Measurements from ENCODE around the gene UGP2. TPM values are rescaled to one million over a fixed set of nuclear protein-coding genes. Genes with fewer than 3 reads are reported as not detected.
A peak's percentile ranks its signal among the peaks of the same experiment; 100 is the strongest.

The UGP2 gene
- polyA plus RNA-seq, 3 donors: 22.3 to 71.8 (median 49.9) TPM

DNA sequence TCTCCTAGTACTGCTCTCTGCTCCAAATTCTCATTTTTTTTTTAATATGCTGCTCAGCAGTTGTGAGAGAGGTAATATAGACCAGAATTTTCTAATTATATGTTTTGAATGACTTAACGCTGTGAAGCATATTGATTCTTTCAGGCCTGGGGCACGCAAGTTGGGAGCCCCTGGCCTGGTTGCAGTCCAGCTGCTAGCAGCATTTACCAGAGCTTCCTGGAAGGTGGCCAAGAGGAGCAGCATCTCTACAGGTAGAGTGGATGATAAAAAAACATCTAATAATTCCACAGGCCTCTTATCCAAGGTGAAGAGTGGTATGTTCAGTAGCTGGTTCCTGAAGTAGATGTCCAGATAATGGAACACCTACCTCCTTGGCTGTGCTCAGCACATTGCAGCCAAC is 7.3 kb upstream of the UGP2 start:
- WGBS (ENCODE audit: insufficient coverage): no CpG with 5 or more reads among the region's 2 CpGs
- no peaks in the 10 kb centered on the region for H3K27me3 ChIP-seq (ENCODE audit: control insufficient read depth in 2 of 2, insufficient read depth in 2 of 2, low read length in 2 of 2)
- Mint-ChIP-seq H3K9me3 (no peaks in the 10 kb centered on the region), H3K27ac (no peak overlapping the region), H3K4me3 (no peak overlapping the region), H3K27me3 (ENCODE audit: low read depth in 3 of 3) (no peaks in the 10 kb centered on the region), H3K4me1 (peaks cover 11% of the 10 kb centered on the region), H3K36me3 (no peaks in the 10 kb centered on the region)
- H2AFZ ChIP-seq (ENCODE audit: insufficient read depth, low read depth, low read length, poor library complexity, severe bottlenecking): no peak overlapping the region
- H3K4me2 ChIP-seq (replicated peaks; ENCODE audit: extremely low read depth, low read length, poor library complexity, severe bottlenecking): no peak overlapping the region
- peaks cover 4 to 11% of the 10 kb centered on the region in 2 donors for H3K4me1 ChIP-seq (ENCODE audit: control insufficient read depth in 1 of 2, insufficient read depth in 2 of 2, low read length in 2 of 2)
- no peaks in the 10 kb centered on the region for H4K20me1 ChIP-seq (ENCODE audit: insufficient read depth, low read length)
- no peak overlapping the region for H3K4me3 ChIP-seq (replicated peaks in 1 of 3; ENCODE audit: low read depth in 2 of 3, low read length in 3 of 3)
- H3K79me2 ChIP-seq (ENCODE audit: insufficient read depth, low read length): no peaks in the 10 kb centered on the region
- H3K9ac ChIP-seq (ENCODE audit: insufficient read depth, low read length, poor library complexity, severe bottlenecking): no peak overlapping the region
- DNase-seq: no peak
- H3K36me3 ChIP-seq (replicated peaks in 1 of 2; ENCODE audit: control insufficient read depth in 1 of 2, insufficient read depth in 2 of 2, low read length in 2 of 2): no peaks in the 10 kb centered on the region
- intact Hi-C loops (cut with micrococcal nuclease): no loop called here
- no peak overlapping the region for H3K27ac ChIP-seq (ENCODE audit: low read depth in 1 of 2, low read length in 2 of 2)
- TF ChIP-seq, protein P1, sequence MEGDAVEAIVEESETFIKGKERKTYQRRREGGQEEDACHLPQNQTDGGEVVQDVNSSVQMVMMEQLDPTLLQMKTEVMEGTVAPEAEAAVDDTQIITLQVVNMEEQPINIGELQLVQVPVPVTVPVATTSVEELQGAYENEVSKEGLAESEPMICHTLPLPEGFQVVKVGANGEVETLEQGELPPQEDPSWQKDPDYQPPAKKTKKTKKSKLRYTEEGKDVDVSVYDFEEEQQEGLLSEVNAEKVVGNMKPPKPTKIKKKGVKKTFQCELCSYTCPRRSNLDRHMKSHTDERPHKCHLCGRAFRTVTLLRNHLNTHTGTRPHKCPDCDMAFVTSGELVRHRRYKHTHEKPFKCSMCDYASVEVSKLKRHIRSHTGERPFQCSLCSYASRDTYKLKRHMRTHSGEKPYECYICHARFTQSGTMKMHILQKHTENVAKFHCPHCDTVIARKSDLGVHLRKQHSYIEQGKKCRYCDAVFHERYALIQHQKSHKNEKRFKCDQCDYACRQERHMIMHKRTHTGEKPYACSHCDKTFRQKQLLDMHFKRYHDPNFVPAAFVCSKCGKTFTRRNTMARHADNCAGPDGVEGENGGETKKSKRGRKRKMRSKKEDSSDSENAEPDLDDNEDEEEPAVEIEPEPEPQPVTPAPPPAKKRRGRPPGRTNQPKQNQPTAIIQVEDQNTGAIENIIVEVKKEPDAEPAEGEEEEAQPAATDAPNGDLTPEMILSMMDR (IDR thresholded peaks at IDR 0.05): no peak
- no peaks in the 10 kb centered on the region for H3K9me3 ChIP-seq (replicated peaks in 1 of 2; ENCODE audit: control insufficient read depth in 1 of 2, insufficient read depth in 1 of 2, low read length in 2 of 2)

DNA sequence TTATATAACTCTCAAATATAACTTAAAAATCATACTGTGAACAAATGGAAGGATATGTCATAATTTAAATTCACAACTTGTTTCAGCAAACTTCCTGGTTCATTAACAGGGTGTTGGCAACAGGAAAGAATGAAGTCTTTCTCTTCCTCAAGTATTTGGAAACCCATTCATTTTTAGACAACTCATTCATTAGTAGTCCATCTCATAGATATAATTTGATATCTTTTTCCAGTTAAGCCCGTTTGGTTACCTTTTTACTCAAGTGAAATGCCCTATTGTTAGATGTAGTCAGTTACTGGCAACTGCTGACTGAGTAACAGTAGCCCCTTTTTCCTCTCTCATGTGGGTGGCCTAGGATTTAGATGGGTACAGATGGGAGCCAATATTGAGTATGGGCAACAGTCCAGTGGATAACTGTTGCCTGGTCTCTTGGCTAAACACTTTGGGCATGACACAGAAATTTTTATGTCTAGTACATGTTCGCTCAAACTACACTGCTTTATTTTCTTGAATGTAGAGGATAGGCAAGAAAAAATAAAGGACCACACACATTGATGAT is 4.6 kb upstream of the UGP2 start:
- Histone ChIP-seq H3K79me2 (ENCODE audit: insufficient read depth, low read length) (peaks cover 14% of the 10 kb centered on the region), H3K9me3 (replicated peaks in 1 of 2; ENCODE audit: control insufficient read depth in 1 of 2, insufficient read depth in 1 of 2, low read length in 2 of 2) (no peaks in the 10 kb centered on the region), H3K4me1 (ENCODE audit: control insufficient read depth in 1 of 2, insufficient read depth in 2 of 2, low read length in 2 of 2) (peaks cover 9 to 19% of the 10 kb centered on the region in 2 donors), H4K20me1 (ENCODE audit: insufficient read depth, low read length) (no peaks in the 10 kb centered on the region), H3K27me3 (ENCODE audit: control insufficient read depth in 2 of 2, insufficient read depth in 2 of 2, low read length in 2 of 2) (no peaks in the 10 kb centered on the region), H3K4me2 (replicated peaks; ENCODE audit: extremely low read depth, low read length, poor library complexity, severe bottlenecking) (no peak overlapping the region), H3K9ac (ENCODE audit: insufficient read depth, low read length, poor library complexity, severe bottlenecking) (no peak overlapping the region), H3K27ac (ENCODE audit: low read depth in 1 of 2, low read length in 2 of 2) (no peak overlapping the region), H3K36me3 (replicated peaks in 1 of 2; ENCODE audit: control insufficient read depth in 1 of 2, insufficient read depth in 2 of 2, low read length in 2 of 2) (no peaks in the 10 kb centered on the region), H2AFZ (ENCODE audit: insufficient read depth, low read depth, low read length, poor library complexity, severe bottlenecking) (no peak overlapping the region), H3K4me3 (replicated peaks in 1 of 3; ENCODE audit: low read depth in 2 of 3, low read length in 3 of 3) (no peak overlapping the region)
- Mint-ChIP-seq H3K27ac (peak overlapping the region in 1 of 7 donors; percentile 23), H3K4me1 (peaks cover 18% of the 10 kb centered on the region), H3K27me3 (ENCODE audit: low read depth in 3 of 3) (no peaks in the 10 kb centered on the region), H3K36me3 (no peaks in the 10 kb centered on the region), H3K9me3 (peaks cover 0 to 2% (median 0%) of the 10 kb centered on the region in 7 donors), H3K4me3 (no peak overlapping the region)
- intact Hi-C loops (cut with micrococcal nuclease): no loop called here
- TF ChIP-seq, protein P1 (IDR thresholded peaks at IDR 0.05): no peak
- no CpG with 5 or more reads among the region's 2 CpGs for WGBS (ENCODE audit: insufficient coverage)
- no peak for DNase-seq
